NCI-H69 (cell line): ENCODE data around the gene URAD.
"Not testable (repeated sequence)": the region's sequence is repeated elsewhere in the genome, so short reads cannot be mapped to it uniquely, and the experiment has no call there.

ENCODE experiments used
- DNase-seq: peaks from one replicate; lab custom pipeline; 2025; lab: John Stamatoyannopoulos, UW

URAD gene

GRCh38 chr13:27988520-27988919 lies at the start of gene URAD:
TSS of gene URAD (minus strand) at chr13:27988693. CDS start at chr13:27988637, 56 bp downstream.
- no peak for DNase-seq

DNA sequence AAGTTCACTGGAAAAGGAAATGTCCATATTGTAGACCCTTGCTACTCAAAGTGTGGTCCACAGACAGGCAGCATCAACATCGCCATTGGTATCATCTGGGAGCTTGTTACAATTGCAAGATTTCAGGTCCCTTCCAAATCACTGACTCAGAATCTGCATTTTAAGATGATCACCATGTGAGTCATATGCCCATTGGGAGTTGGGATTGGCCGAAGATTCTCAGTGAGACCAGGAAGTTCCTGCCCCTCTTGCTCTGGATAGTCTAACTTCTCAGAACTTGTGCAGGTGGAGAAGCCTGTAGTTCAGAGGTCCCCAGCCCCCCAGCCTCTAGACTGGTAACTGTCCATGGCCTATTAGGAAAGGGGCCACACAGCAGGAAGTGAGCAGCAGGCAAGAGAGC lies 48.9 kb upstream of the URAD start:
- DNase-seq = no peak

DNA sequence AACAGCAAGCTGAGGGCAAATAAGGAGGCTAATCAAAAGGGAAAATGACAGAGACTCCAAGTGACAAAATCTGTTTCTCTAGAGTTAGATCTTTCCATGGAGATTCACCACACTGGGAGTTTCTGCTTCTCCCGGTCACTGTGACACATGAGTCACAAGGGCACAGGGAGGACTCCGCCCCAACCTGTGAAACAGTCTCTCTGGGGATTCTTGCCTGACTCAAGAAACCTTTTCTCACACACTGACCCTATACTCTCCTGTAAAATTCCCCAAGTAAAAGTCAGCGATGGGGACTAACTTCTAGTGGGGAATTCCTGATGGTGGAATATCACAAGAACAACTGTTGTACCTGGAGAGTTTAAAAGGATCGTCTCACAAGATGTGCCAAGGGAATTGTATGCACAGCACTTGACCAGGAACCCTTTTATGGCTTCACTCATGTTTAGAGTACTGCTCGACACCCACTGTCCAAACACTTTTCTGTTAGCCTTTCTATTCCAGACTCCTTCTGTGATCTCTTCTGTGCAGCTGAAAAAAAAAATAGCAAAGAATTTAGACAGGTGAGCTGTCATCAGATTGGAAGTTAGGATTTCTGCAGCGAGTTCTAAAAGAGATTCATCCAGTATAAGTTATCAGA lies 46.8 kb upstream of the URAD start:
- DNase-seq = peak; percentile 1

DNA sequence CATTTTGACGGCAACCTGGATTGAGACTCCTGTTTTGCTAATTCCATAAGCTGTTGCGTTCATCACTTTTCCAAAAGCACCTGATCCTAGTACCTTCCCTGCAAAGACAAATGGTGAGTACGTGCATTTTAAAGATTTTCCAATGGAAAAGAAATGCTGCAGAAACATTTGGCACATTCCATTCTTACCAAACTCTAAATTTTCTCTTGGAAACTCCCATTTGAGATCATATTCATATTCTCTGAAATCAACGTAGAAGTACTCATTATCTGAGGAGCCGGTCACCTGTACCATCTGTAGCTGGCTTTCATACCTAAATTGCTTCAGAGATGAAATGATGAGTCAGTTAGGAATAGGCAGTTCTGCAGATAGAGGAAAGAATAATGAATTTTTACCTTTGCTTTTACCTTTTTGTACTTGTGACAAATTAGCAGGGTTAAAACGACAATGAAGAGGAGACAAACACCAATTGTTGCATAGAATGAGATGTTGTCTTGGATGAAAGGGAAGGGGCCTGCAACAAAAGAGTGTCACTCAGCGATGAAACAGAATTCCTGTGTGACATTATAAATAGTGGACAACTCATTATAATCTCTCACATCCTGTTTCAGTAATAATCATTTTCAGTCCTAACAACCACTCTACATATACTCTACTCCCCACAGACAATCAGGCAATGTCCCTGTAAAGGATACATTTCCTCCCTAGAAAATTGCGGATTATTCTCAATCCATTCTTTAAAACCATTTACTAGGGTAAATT lies 45.6 kb upstream of the URAD start:
- DNase-seq = no peak

GRCh38 chr13:28032438-28032837 lies 43.9 kb upstream of the URAD start:
- DNase-seq = not testable (repeated sequence)

DNA sequence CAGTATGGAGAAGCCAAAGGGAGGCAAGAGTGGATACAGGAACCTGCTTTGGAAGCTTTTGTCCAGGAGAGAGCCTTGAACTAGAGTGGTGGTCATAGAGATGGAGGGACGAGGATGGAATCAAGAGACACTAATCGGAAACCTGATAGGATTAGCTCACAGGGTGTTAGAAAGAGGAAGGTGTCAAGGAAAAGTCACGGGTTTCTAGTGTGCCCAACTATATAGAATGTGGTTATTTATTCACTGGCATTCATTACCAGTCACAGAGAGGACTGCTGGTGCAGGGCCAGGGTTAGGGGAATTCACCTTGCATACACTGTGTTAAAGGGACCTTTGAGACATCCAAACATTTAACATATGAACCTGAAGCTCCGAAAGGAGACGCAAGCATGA lies 43.4 kb upstream of the URAD start:
- no peak for DNase-seq

- no peak for DNase-seq
Measured at GRCh38 chr13:28031220-28031895, 42.9 kb upstream of the URAD start.

DNA sequence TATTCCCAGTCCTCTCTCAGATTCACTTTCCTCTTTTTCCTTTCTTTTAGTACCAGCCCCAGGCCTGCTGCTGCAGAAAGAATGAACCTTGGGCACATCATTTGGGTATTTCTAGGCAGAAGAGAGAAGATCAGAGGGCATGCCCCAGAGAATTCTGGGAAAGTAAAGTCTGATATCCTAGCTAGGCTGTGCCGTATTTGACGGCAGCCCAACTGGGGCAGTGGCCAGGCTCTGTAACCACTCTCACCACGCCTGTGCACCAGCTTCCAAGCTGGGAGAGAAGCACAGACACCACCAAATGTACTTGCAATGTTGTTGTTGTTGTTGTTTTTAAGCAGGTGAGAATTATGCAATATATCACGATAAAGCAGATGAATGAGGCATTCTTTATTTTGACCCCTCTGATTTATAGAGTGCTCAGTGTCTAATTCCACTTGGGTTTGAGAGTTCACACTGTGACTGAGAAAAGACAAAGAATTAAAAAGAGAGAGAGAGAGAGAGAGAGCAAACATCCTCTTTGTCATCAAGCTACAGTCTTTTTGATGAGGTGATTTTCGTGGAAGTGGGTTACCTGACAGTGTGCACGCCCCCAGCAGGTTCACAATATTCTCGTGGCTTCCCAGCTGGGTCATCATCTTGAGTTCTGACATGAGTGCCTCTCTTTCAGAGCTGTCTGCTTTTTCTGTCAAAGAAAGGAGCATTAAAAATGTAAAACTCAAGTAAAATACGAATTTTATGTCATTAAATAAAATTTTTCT lies 39.3 kb upstream of the URAD start:
- DNase-seq = no peak

GRCh38 chr13:28027071-28027470 lies 38.6 kb upstream of the URAD start:
- DNase-seq = no peak

GRCh38 chr13:28026508-28026907 lies 38.0 kb upstream of the URAD start:
- no peak for DNase-seq

- DNase-seq = peak; percentile 1
Measured at GRCh38 chr13:28022848-28023518, 34.5 kb upstream of the URAD start.

- no peak for DNase-seq
Measured at GRCh38 chr13:28014301-28014700, 25.8 kb upstream of the URAD start.

DNA sequence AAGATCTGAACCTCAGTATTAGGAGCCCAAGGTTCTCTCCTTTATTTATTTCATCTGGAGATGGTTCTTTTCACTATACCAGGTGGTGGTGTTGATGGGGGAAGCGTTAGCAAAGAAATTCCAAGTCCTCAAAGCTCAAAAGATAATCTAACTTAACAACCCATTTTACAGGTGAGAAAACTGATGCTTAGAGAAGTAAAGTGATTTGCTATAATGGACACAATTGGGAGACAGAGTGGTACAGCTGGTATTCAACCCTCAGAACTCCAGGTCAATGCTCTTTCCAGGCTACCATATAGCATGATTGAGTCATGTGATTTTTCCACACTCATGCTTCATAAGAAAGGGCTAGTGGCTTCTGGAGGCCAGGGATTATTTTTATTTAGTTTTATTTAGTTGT lies 25.0 kb upstream of the URAD start:
- no peak for DNase-seq

- DNase-seq = no peak
Measured at GRCh38 chr13:28012896-28013295, 24.4 kb upstream of the URAD start.

GRCh38 chr13:28012383-28012782 lies 23.9 kb upstream of the URAD start:
- DNase-seq = no peak

- peak; percentile 30 for DNase-seq
Measured at GRCh38 chr13:28010046-28010445, 21.6 kb upstream of the URAD start.

GRCh38 chr13:28005016-28005415 lies 16.5 kb upstream of the URAD start:
- DNase-seq = not testable (repeated sequence)

DNA sequence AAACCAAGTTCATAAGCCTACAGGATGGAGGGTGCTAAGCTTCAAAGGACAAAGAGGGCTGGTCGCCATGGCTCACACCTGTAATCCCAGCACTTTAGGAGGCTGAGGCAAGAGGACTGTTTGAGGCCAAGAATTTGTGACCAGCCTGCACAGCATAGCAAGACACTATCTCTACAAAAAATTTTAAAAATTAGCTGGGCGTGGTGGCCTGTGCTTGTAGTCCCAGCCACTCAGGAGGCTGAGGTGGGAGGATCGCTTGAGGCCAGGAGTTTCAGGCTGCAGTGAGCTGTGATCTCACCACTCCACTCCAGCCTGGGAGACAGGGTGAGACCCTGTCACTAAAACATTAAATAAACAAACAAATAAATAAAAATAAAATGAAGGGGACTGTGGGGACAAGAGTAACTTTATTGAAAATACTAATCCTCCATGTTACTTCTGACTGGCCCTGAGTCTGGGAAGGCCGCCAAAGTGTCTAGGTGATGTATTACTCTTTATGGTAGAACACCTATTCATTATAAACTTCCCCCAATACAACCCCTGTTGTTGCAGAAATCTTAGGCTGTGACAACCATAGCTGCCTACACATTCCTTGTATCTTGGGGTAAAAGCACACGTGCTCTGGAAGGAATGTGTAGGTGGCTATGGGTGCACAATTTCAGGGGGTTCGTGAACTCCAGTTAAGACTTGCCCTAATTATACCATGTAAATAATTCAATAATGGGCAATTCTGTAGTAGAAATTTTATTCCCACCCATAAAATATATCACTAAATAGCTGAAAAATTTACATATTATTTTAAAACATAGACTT lies 14.6 kb upstream of the URAD start:
- DNase-seq = no peak

DNA sequence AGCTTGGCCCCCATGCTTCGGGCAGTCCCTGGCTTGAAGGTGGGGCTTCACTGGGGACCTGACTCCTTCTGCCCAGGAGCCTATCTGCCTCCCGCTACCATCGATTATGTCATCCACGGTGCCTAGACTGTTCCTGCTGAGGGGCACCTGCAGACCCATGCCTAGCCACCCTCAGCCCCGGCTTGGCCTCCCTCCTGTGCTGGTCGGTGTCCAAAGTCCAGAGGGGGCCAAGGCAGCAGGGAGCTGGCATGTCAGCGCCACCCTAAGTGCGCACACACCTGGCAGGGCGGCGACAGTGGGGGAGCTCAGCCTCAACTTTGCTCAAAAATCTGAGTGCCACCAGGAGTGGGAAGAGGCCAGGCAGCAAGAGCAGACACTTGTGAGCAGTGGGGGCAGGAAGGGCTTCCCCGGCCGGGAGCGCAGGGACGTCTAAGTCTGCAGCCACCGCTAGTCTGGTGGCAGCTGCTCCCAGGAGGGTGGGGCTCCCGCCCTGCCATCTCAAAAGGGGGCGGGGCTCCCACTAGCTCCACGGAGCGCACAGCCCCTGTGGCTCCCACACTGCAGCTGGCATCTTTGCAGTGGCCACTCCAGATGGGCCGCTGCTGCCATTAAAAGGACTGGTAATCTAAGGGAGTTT lies 13.5 kb upstream of the URAD start:
- peak; percentile 16 for DNase-seq

- no peak for DNase-seq
Measured at GRCh38 chr13:28001049-28001448, 12.6 kb upstream of the URAD start.

- no peak for DNase-seq
Measured at GRCh38 chr13:28000567-28000966, 12.1 kb upstream of the URAD start.
